Muscle of back (tissue), 11 donors: ENCODE data around the gene GRM1. TPM values are rescaled to one million over a fixed set of nuclear protein-coding genes. Genes with fewer than 3 reads are reported as not detected.

Source experiments
- DNase-seq, 3 donors: peaks; one replicate each; pipeline versions ENCODE4 v3.0.0 to v3.0.0-alpha.2; 2013
- polyA plus RNA-seq, 10 donors: library from polyadenylated mRNA; unstranded; fragments of 120-200 nt; gene quantifications; one replicate each; pipeline ENCODE4 v1.2.1, GENCODE V29; 2013; ENCODE audit not compliant: insufficient read length in 10 of 10

Gene GRM1
- polyA plus RNA-seq, 10 donors: 0.05 to 0.15 (median 0.12) TPM

- no peak for DNase-seq
Measured at GRCh38 chr6:146470091-146470770, 441.4 kb downstream of the GRM1 start.

GRCh38 chr6:146472918-146473317 is 444.1 kb downstream of the GRM1 start:
- DNase-seq: no peak

- DNase-seq: no peak
Measured at GRCh38 chr6:146481527-146481926, 452.7 kb downstream of the GRM1 start.

- no peak for DNase-seq
Measured at GRCh38 chr6:146484411-146484810, 455.5 kb downstream of the GRM1 start.

Other genes starting within 250 kb of the GRM1 start
- gene FBXO30, start 214.3 kb upstream of the GRM1 start, polyA plus RNA-seq: 10 to 100 TPM in 7 of 10 donors, 1 to 10 TPM in 3; 8.8 to 14.4 (median 11.1) TPM
- gene SHPRH, start 64.7 kb upstream of the GRM1 start, polyA plus RNA-seq: 10 to 100 TPM in 7 of 10 donors, 1 to 10 TPM in 3; 8.2 to 13.1 (median 11.7) TPM